Activated CD4-positive, alpha-beta T cell treated with anti-CD3 and anti-CD28 coated beads, Interleukin-2, amount 50 U/mL, for 4 hours (primary cell): ENCODE data around the gene SRSF8.
"Not testable (repeated sequence)": the region's sequence is repeated elsewhere in the genome, so short reads cannot be mapped to it uniquely, and the experiment has no call there.

Source experiments
- DNase-seq, 2 experiments: peaks; one replicate each; pipeline ENCODE4 v3.0.0-alpha.2; 2020

SRSF8 gene

GRCh38 chr11:95098826-95099225 lies 32.1 kb downstream of the SRSF8 start:
- DNase-seq = no peak

- no peak for DNase-seq
Observed at GRCh38 chr11:95100191-95100648, 33.5 kb downstream of the SRSF8 start.

- DNase-seq = no peak
Observed at GRCh38 chr11:95100856-95101507, 34.3 kb downstream of the SRSF8 start.

GRCh38 chr11:95101935-95102334 lies 35.2 kb downstream of the SRSF8 start:
- DNase-seq = no peak

- no peak for DNase-seq
Observed at GRCh38 chr11:95102733-95103132, 36.0 kb downstream of the SRSF8 start.

- no peak for DNase-seq
Observed at GRCh38 chr11:95103701-95104100, 37.0 kb downstream of the SRSF8 start.

- DNase-seq = no peak
Observed at GRCh38 chr11:95104121-95104830, 37.6 kb downstream of the SRSF8 start.

GRCh38 chr11:95104856-95105255 lies 38.1 kb downstream of the SRSF8 start:
- DNase-seq = no peak

GRCh38 chr11:95108159-95108611 lies 41.5 kb downstream of the SRSF8 start:
- no peak for DNase-seq

- no peak for DNase-seq
Observed at GRCh38 chr11:95108671-95109551, 42.2 kb downstream of the SRSF8 start.

GRCh38 chr11:95111471-95111870 lies 44.8 kb downstream of the SRSF8 start:
- not testable (repeated sequence) for DNase-seq

GRCh38 chr11:95111923-95112540 lies 45.3 kb downstream of the SRSF8 start:
- no peak for DNase-seq

GRCh38 chr11:95115597-95115996 lies 48.9 kb downstream of the SRSF8 start:
- DNase-seq = no peak

GRCh38 chr11:95119361-95120060 lies 52.8 kb downstream of the SRSF8 start:
- no peak for DNase-seq
